Endodermal cell (in vitro differentiated cells): Measurements from ENCODE around the gene PGM1. TPM values are rescaled to one million over a fixed set of nuclear protein-coding genes. Genes with fewer than 3 reads are reported as not detected.

Experiments
- DNase-seq: peaks from one replicate; pipeline ENCODE4 v3.0.0-alpha.2; 2017
- H3K27ac ChIP-seq: 2 replicates; pipeline ENCODE4 v1.5.1; 2013; ENCODE audit warnings: mild to moderate bottlenecking, low read depth, low read length, moderate library complexity
- H3K27me3 ChIP-seq: 2 replicates; pipeline ENCODE4 v1.6.1; 2013; ENCODE audit warnings: mild to moderate bottlenecking, low read length, moderate library complexity; ENCODE audit not compliant: insufficient read depth, control insufficient read depth, poor library complexity, severe bottlenecking
- H3K36me3 ChIP-seq: 2 replicates; pipeline ENCODE4 v1.7.0; 2013; ENCODE audit warnings: mild to moderate bottlenecking, low read length, moderate library complexity; ENCODE audit not compliant: control insufficient read depth, insufficient read depth
- H3K4me1 ChIP-seq: one replicate; pipeline ENCODE4 v1.7.0; 2013; ENCODE audit warnings: low read length; ENCODE audit not compliant: control insufficient read depth, insufficient read depth
- H3K4me3 ChIP-seq: 2 replicates; pipeline ENCODE4 v1.5.1; 2013; ENCODE audit warnings: mild to moderate bottlenecking, low read length, moderate library complexity
- H3K9ac ChIP-seq: 2 replicates; pipeline ENCODE4 v1.6.1; 2013; ENCODE audit warnings: mild to moderate bottlenecking, low read length, moderate library complexity; ENCODE audit not compliant: poor library complexity, severe bottlenecking; ENCODE audit errors: extremely low read depth
- H3K9me3 ChIP-seq: 2 replicates; pipeline ENCODE4 v1.6.1; 2013; ENCODE audit warnings: mild to moderate bottlenecking, low read length, moderate library complexity; ENCODE audit not compliant: control insufficient read depth
- H3K27ac Mint-ChIP-seq: 2 replicates; pipeline ENCODE4 v1.8.0; 2020; ENCODE audit warnings: mixed read lengths
- H3K27me3 Mint-ChIP-seq: 2 replicates; pipeline ENCODE4 v1.8.0; 2021; ENCODE audit warnings: mild to moderate bottlenecking, mixed read lengths; ENCODE audit not compliant: insufficient read depth
- H3K36me3 Mint-ChIP-seq: 2 replicates; pipeline ENCODE4 v1.8.0; 2020; ENCODE audit warnings: low read depth, mixed read lengths
- H3K4me1 Mint-ChIP-seq: 2 replicates; pipeline ENCODE4 v1.8.0; 2020; ENCODE audit warnings: mixed read lengths
- H3K4me3 Mint-ChIP-seq: 2 replicates; pipeline ENCODE4 v1.8.0; 2020; ENCODE audit warnings: mild to moderate bottlenecking, moderate library complexity, mixed read lengths
- H3K9me3 Mint-ChIP-seq: 2 replicates; pipeline ENCODE4 v1.8.0; 2020; ENCODE audit warnings: mild to moderate bottlenecking, mixed read lengths
- CTCF ChIP-seq: fragments of 200-600 bp; sonication (generic); conservative IDR thresholded peaks from 2 replicates; pipeline ENCODE4 v1.5.0; 2021; ENCODE audit warnings: antibody characterized with exemption, mild to moderate bottlenecking
- WGBS, 2 experiments: methylation state at CpG; one replicate each; pipeline versions ENCODE4 v1.1.5 to v1.1.7; 2013; ENCODE audit warnings: missing lambda C conversion rate in 2 of 2, mixed read lengths in 1 of 2; ENCODE audit not compliant: insufficient coverage in 1 of 2, insufficient read length in 1 of 2; 5-methylcytosine and 5-hydroxymethylcytosine counted together
- total RNA-seq, 2 donors: library from RNA; stranded (reverse); fragmentation: NEBNext Ultra II Directional in 1 of 2; extraction: Animal tissue kit (Norgen Biotek cat#: 25700) in 1 of 2; gene quantifications; 2 replicates in 1 of 2; 3 replicates in 1 of 2; pipeline ENCODE4 v1.2.1, GENCODE V29; 2021

The PGM1 gene
- total RNA-seq, 2 donors from 2014 or later: 119 to 165 TPM

- no peak overlapping the region for H3K27ac ChIP-seq
Observed at GRCh38 chr1:63592536-63593302, 492 bp upstream of the PGM1 start.

GRCh38 chr1:63593886-63594605 is 835 bp downstream of the PGM1 start:
- Mint-ChIP-seq H3K36me3 (peaks cover 8% of the 10 kb centered on the region), H3K4me1 (peaks cover 46% of the 10 kb centered on the region), H3K9me3 (no peaks in the 10 kb centered on the region), H3K4me3 (peak overlapping the region; percentile 93), H3K27me3 (no peaks in the 10 kb centered on the region), H3K27ac (peak overlapping the region; percentile 89)
- peaks cover 11% of the 10 kb centered on the region for H3K36me3 ChIP-seq
- TF ChIP-seq CTCF: no peak
- no peaks in the 10 kb centered on the region for H3K27me3 ChIP-seq
- H3K4me1 ChIP-seq: peaks cover 8% of the 10 kb centered on the region
- no peak overlapping the region for H3K27ac ChIP-seq
- DNase-seq: peak; percentile 89
- H3K9me3 ChIP-seq: no peaks in the 10 kb centered on the region
- 4 to 10% methylated on average over 35 to 55 of the region's 55 CpGs for WGBS, 2 experiments
- peak overlapping the region; percentile 52 for H3K9ac ChIP-seq
- peak overlapping the region; percentile 88 for H3K4me3 ChIP-seq

More at GRCh38 chr1:63592536-63593302, 492 bp upstream of the PGM1 start:
- Mint-ChIP-seq H3K4me1 (peaks cover 49% of the 10 kb centered on the region), H3K9me3 (no peaks in the 10 kb centered on the region), H3K27ac (peak overlapping the region; percentile 95), H3K4me3 (peak overlapping the region; percentile 93), H3K36me3 (peaks cover 8% of the 10 kb centered on the region), H3K27me3 (no peaks in the 10 kb centered on the region)
- TF ChIP-seq CTCF: no peak
- Histone ChIP-seq H3K36me3 (peaks cover 11% of the 10 kb centered on the region), H3K4me1 (peaks cover 8% of the 10 kb centered on the region), H3K4me3 (peak overlapping the region; percentile 88), H3K9me3 (no peaks in the 10 kb centered on the region), H3K9ac (peak overlapping the region; percentile 52), H3K27me3 (no peaks in the 10 kb centered on the region)
- 30 to 49% methylated on average over 12 to 18 of the region's 18 CpGs for WGBS, 2 experiments
- no peak for DNase-seq

- Mint-ChIP-seq H3K27me3 (no peaks in the 10 kb centered on the region), H3K4me1 (peaks cover 46% of the 10 kb centered on the region), H3K36me3 (peaks cover 15% of the 10 kb centered on the region), H3K27ac (no peak overlapping the region), H3K4me3 (peak overlapping the region; percentile 93), H3K9me3 (no peaks in the 10 kb centered on the region)
- no peak for DNase-seq
- H3K9ac ChIP-seq: no peak overlapping the region
- WGBS, 2 experiments: 97 to 100% methylated on average over 1 of the region's 1 CpG
- peaks cover 6% of the 10 kb centered on the region for H3K4me1 ChIP-seq
- peak overlapping the region; percentile 88 for H3K4me3 ChIP-seq
- no peak overlapping the region for H3K27ac ChIP-seq
- no peak for TF ChIP-seq CTCF
- peaks cover 11% of the 10 kb centered on the region for H3K36me3 ChIP-seq
- no peaks in the 10 kb centered on the region for H3K27me3 ChIP-seq
- no peaks in the 10 kb centered on the region for H3K9me3 ChIP-seq
Observed at GRCh38 chr1:63595435-63595834, 2.2 kb downstream of the PGM1 start.
